Measurements from ENCODE around the gene ABCC4.

DNA sequence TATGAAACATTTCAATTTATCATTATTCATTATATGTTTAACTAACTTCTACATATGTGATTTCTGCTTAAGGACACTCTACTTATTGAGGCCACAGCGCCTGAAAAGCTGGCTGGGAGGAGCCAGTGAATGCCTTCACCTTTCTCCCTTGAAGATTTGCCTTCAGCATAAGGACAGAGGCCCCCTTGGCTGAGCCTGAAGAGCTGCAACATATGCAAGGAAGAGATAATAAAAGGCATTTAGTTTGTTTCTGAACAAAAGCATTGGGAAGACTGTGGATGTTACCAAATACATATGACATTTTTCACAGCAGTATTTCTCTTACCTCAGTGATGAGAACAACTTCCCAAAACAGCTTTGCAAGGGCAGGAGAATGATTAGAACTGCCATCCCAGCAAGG, 92.1 kb downstream of the ABCC4 start:
- TF ChIP-seq CREB1 (CRISPR knock-in tag; IDR thresholded peaks at IDR 0.05; ENCODE audit: low read depth): no peak
- TF ChIP-seq, protein P1, sequence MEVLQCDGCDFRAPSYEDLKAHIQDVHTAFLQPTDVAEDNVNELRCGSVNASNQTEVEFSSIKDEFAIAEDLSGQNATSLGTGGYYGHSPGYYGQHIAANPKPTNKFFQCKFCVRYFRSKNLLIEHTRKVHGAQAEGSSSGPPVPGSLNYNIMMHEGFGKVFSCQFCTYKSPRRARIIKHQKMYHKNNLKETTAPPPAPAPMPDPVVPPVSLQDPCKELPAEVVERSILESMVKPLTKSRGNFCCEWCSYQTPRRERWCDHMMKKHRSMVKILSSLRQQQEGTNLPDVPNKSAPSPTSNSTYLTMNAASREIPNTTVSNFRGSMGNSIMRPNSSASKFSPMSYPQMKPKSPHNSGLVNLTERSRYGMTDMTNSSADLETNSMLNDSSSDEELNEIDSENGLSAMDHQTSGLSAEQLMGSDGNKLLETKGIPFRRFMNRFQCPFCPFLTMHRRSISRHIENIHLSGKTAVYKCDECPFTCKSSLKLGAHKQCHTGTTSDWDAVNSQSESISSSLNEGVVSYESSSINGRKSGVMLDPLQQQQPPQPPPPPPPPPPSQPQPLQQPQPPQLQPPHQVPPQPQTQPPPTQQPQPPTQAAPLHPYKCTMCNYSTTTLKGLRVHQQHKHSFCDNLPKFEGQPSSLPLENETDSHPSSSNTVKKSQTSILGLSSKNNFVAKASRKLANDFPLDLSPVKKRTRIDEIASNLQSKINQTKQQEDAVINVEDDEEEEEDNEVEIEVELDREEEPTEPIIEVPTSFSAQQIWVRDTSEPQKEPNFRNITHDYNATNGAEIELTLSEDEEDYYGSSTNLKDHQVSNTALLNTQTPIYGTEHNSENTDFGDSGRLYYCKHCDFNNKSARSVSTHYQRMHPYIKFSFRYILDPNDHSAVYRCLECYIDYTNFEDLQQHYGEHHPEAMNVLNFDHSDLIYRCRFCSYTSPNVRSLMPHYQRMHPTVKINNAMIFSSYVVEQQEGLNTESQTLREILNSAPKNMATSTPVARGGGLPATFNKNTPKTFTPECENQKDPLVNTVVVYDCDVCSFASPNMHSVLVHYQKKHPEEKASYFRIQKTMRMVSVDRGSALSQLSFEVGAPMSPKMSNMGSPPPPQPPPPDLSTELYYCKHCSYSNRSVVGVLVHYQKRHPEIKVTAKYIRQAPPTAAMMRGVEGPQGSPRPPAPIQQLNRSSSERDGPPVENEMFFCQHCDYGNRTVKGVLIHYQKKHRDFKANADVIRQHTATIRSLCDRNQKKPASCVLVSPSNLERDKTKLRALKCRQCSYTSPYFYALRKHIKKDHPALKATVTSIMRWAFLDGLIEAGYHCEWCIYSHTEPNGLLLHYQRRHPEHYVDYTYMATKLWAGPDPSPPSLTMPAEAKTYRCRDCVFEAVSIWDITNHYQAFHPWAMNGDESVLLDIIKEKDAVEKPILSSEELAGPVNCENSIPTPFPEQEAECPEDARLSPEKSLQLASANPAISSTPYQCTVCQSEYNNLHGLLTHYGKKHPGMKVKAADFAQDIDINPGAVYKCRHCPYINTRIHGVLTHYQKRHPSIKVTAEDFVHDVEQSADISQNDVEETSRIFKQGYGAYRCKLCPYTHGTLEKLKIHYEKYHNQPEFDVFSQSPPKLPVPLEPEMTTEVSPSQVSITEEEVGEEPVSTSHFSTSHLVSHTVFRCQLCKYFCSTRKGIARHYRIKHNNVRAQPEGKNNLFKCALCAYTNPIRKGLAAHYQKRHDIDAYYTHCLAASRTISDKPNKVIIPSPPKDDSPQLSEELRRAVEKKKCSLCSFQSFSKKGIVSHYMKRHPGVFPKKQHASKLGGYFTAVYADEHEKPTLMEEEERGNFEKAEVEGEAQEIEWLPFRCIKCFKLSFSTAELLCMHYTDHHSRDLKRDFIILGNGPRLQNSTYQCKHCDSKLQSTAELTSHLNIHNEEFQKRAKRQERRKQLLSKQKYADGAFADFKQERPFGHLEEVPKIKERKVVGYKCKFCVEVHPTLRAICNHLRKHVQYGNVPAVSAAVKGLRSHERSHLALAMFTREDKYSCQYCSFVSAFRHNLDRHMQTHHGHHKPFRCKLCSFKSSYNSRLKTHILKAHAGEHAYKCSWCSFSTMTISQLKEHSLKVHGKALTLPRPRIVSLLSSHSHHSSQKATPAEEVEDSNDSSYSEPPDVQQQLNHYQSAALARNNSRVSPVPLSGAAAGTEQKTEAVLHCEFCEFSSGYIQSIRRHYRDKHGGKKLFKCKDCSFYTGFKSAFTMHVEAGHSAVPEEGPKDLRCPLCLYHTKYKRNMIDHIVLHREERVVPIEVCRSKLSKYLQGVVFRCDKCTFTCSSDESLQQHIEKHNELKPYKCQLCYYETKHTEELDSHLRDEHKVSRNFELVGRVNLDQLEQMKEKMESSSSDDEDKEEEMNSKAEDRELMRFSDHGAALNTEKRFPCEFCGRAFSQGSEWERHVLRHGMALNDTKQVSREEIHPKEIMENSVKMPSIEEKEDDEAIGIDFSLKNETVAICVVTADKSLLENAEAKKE (CRISPR knock-in tag; IDR thresholded peaks at IDR 0.05): no peak
- no peak for TF ChIP-seq EZH2 (IDR thresholded peaks at IDR 0.05; ENCODE audit: low read depth, unreplicated experiment)
- TF ChIP-seq, protein P2, sequence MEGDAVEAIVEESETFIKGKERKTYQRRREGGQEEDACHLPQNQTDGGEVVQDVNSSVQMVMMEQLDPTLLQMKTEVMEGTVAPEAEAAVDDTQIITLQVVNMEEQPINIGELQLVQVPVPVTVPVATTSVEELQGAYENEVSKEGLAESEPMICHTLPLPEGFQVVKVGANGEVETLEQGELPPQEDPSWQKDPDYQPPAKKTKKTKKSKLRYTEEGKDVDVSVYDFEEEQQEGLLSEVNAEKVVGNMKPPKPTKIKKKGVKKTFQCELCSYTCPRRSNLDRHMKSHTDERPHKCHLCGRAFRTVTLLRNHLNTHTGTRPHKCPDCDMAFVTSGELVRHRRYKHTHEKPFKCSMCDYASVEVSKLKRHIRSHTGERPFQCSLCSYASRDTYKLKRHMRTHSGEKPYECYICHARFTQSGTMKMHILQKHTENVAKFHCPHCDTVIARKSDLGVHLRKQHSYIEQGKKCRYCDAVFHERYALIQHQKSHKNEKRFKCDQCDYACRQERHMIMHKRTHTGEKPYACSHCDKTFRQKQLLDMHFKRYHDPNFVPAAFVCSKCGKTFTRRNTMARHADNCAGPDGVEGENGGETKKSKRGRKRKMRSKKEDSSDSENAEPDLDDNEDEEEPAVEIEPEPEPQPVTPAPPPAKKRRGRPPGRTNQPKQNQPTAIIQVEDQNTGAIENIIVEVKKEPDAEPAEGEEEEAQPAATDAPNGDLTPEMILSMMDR (conservative IDR thresholded peaks at IDR 0.05; ENCODE audit: low read depth in 2 of 2): no peak
- no peak for TF ChIP-seq EZH2phosphoT487 (IDR thresholded peaks at IDR 0.05; ENCODE audit: unreplicated experiment)
- TF ChIP-seq, protein P3, sequence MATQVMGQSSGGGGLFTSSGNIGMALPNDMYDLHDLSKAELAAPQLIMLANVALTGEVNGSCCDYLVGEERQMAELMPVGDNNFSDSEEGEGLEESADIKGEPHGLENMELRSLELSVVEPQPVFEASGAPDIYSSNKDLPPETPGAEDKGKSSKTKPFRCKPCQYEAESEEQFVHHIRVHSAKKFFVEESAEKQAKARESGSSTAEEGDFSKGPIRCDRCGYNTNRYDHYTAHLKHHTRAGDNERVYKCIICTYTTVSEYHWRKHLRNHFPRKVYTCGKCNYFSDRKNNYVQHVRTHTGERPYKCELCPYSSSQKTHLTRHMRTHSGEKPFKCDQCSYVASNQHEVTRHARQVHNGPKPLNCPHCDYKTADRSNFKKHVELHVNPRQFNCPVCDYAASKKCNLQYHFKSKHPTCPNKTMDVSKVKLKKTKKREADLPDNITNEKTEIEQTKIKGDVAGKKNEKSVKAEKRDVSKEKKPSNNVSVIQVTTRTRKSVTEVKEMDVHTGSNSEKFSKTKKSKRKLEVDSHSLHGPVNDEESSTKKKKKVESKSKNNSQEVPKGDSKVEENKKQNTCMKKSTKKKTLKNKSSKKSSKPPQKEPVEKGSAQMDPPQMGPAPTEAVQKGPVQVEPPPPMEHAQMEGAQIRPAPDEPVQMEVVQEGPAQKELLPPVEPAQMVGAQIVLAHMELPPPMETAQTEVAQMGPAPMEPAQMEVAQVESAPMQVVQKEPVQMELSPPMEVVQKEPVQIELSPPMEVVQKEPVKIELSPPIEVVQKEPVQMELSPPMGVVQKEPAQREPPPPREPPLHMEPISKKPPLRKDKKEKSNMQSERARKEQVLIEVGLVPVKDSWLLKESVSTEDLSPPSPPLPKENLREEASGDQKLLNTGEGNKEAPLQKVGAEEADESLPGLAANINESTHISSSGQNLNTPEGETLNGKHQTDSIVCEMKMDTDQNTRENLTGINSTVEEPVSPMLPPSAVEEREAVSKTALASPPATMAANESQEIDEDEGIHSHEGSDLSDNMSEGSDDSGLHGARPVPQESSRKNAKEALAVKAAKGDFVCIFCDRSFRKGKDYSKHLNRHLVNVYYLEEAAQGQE (IDR thresholded peaks at IDR 0.05; ENCODE audit: unreplicated experiment): no peak
- TF ChIP-seq POLR2AphosphoS5 (IDR thresholded peaks at IDR 0.05; ENCODE audit: low read depth): no peak
